ENCODE results near the gene VEGFC. TPM values are rescaled to one million over a fixed set of nuclear protein-coding genes. Genes with fewer than 3 reads are reported as not detected.

Gene VEGFC
- polyA plus RNA-seq, 1 donor from 2014 or later = 0.63 TPM

- TF ChIP-seq POLR2AphosphoS5 (IDR thresholded peaks at IDR 0.05) (no peak), REST (IDR thresholded peaks at IDR 0.05; ENCODE audit: borderline replicate concordance) (no peak), CTCF (IDR thresholded peaks at IDR 0.05; ENCODE audit: poor library complexity, severe bottlenecking) (no peak)
- Histone ChIP-seq H3K9me2 (ENCODE audit: insufficient read depth, low read length) (no peaks in the 10 kb centered on the region), H3K36me3 (ENCODE audit: insufficient read depth, low read length) (no peaks in the 10 kb centered on the region), H3K4me2 (ENCODE audit: low read length) (no peak overlapping the region), H3F3A (ENCODE audit: insufficient read depth, low read length, poor library complexity, severe bottlenecking) (no peaks in the 10 kb centered on the region), H3K27me3 (ENCODE audit: insufficient read depth, low read depth, low read length) (no peaks in the 10 kb centered on the region), H2AFZ (ENCODE audit: low read depth, low read length) (no peak overlapping the region), H3K27ac (ENCODE audit: low read length) (no peak overlapping the region), H3K9me3 (ENCODE audit: low read length) (no peaks in the 10 kb centered on the region), H3K4me3 (ENCODE audit: low read length) (no peak overlapping the region), H3K79me2 (replicated peaks; ENCODE audit: insufficient read depth, low read length) (no peaks in the 10 kb centered on the region), H4K20me1 (ENCODE audit: insufficient read depth) (no peaks in the 10 kb centered on the region), H3K9ac (ENCODE audit: low read length) (no peak overlapping the region)
Observed at GRCh38 chr4:176735300-176735699, 57.4 kb downstream of the VEGFC start.

GRCh38 chr4:176734461-176734860 lies 58.3 kb downstream of the VEGFC start:
- Histone ChIP-seq H3K36me3 (ENCODE audit: insufficient read depth, low read length) (no peaks in the 10 kb centered on the region), H3K79me2 (replicated peaks; ENCODE audit: insufficient read depth, low read length) (no peaks in the 10 kb centered on the region), H3K27ac (ENCODE audit: low read length) (no peak overlapping the region), H3K9me3 (ENCODE audit: low read length) (no peaks in the 10 kb centered on the region), H4K20me1 (ENCODE audit: insufficient read depth) (no peaks in the 10 kb centered on the region), H3K27me3 (ENCODE audit: insufficient read depth, low read depth, low read length) (no peaks in the 10 kb centered on the region), H3K9me2 (ENCODE audit: insufficient read depth, low read length) (no peaks in the 10 kb centered on the region), H3F3A (ENCODE audit: insufficient read depth, low read length, poor library complexity, severe bottlenecking) (no peaks in the 10 kb centered on the region), H3K9ac (ENCODE audit: low read length) (no peak overlapping the region), H3K4me3 (ENCODE audit: low read length) (no peak overlapping the region), H3K4me2 (ENCODE audit: low read length) (no peak overlapping the region), H2AFZ (ENCODE audit: low read depth, low read length) (no peak overlapping the region)
- TF ChIP-seq CTCF (IDR thresholded peaks at IDR 0.05; ENCODE audit: poor library complexity, severe bottlenecking) = no peak
- no peak for TF ChIP-seq SMC3 (conservative IDR thresholded peaks at IDR 0.05; ENCODE audit: poor library complexity)
- TF ChIP-seq TAF1 (IDR thresholded peaks at IDR 0.05; ENCODE audit: low read depth) = no peak
- TF ChIP-seq EP300 (conservative IDR thresholded peaks at IDR 0.05; ENCODE audit: poor library complexity, severe bottlenecking) = no peak
- no peak for TF ChIP-seq RAD21 (conservative IDR thresholded peaks at IDR 0.05)
- no peak for TF ChIP-seq REST (IDR thresholded peaks at IDR 0.05; ENCODE audit: borderline replicate concordance)
- no peak for TF ChIP-seq EZH2 (IDR thresholded peaks at IDR 0.05; ENCODE audit: borderline replicate concordance, insufficient read depth, low read length, poor library complexity, severe bottlenecking)
- no peak for TF ChIP-seq MXI1 (conservative IDR thresholded peaks at IDR 0.05; ENCODE audit: poor library complexity, severe bottlenecking)
- no peak for TF ChIP-seq POLR2AphosphoS5 (IDR thresholded peaks at IDR 0.05)

Data from neural cell (in vitro differentiated cells).